ENCODE measurements around the gene CAMK1D. TPM values are rescaled to one million over a fixed set of nuclear protein-coding genes. Genes with fewer than 3 reads are reported as not detected.

The CAMK1D gene
- total and polyA plus RNA-seq, 2 experiments from 2014 or later, result 4.6 to 7.2 TPM

- H4K20me1 ChIP-seq (replicated peaks; ENCODE audit: insufficient read depth), result no peaks in the 10 kb centered on the region
- H3K27me3 ChIP-seq (ENCODE audit: insufficient read depth), result no peaks in the 10 kb centered on the region
- ATAC-seq (no peak), DNase-seq (ENCODE audit: low spot score) (no peak)
- Mint-ChIP-seq H3K27me3 (ENCODE audit: insufficient read depth, low read depth, poor library complexity) (no peaks in the 10 kb centered on the region), H3K4me1 (no peaks in the 10 kb centered on the region), H3K27ac (no peak overlapping the region; the same call in 1 of the 2 replicates), H3K4me3 (no peak overlapping the region), H3K9me3 (no peaks in the 10 kb centered on the region), H3K36me3 (ENCODE audit: low read depth) (no peaks in the 10 kb centered on the region)
- no peak overlapping the region for H3K4me3 ChIP-seq
- no peaks in the 10 kb centered on the region for H3K79me2 ChIP-seq (replicated peaks; ENCODE audit: insufficient read depth)
- TF ChIP-seq STAT1 (IDR thresholded peaks at IDR 0.05; ENCODE audit: unreplicated experiment), result no peak
- no peak for TF ChIP-seq JUNB (IDR thresholded peaks at IDR 0.05; ENCODE audit: unreplicated experiment)
- TF ChIP-seq CTCF (conservative IDR thresholded peaks at IDR 0.05; ENCODE audit: low read depth in 2 of 2), result no peak
- no peak for TF ChIP-seq EZH2 (IDR thresholded peaks at IDR 0.05; ENCODE audit: low read depth, unreplicated experiment)
- no peak for TF ChIP-seq ZNF331 (CRISPR knock-in tag; IDR thresholded peaks at IDR 0.05; ENCODE audit: low read depth)
- TF ChIP-seq EZH2phosphoT487 (IDR thresholded peaks at IDR 0.05; ENCODE audit: unreplicated experiment), result no peak
- TF ChIP-seq ETS1 (IDR thresholded peaks at IDR 0.05), result no peak
- no peak for TF ChIP-seq NANOG (IDR thresholded peaks at IDR 0.05; ENCODE audit: borderline replicate concordance)
- TF ChIP-seq POLR2AphosphoS5 (IDR thresholded peaks at IDR 0.05; ENCODE audit: low read depth), result no peak
- TF ChIP-seq ZNF462 (CRISPR knock-in tag; IDR thresholded peaks at IDR 0.05), result no peak
- TF ChIP-seq REST (IDR thresholded peaks at IDR 0.05; ENCODE audit: unreplicated experiment), result no peak
- no peak for TF ChIP-seq CREB1 (CRISPR knock-in tag; IDR thresholded peaks at IDR 0.05; ENCODE audit: low read depth)
- no peak for TF ChIP-seq ZNF114 (CRISPR knock-in tag; IDR thresholded peaks at IDR 0.05)
- no peaks in the 10 kb centered on the region for H3K36me3 ChIP-seq (ENCODE audit: insufficient read depth)
- H3K27ac ChIP-seq (ENCODE audit: low read depth), result no peak overlapping the region
- H3F3A ChIP-seq (replicated peaks; ENCODE audit: low read depth), result no peaks in the 10 kb centered on the region
- no peak overlapping the region for H2AFZ ChIP-seq
- H3K4me1 ChIP-seq (ENCODE audit: insufficient read depth), result no peaks in the 10 kb centered on the region
- no peaks in the 10 kb centered on the region for H3K9me2 ChIP-seq (ENCODE audit: insufficient read depth)
- H3K4me2 ChIP-seq, result no peak overlapping the region
Observed at GRCh38 chr10:12679636-12680035, 330.3 kb downstream of the CAMK1D start.
